DOHH2 (cell line): ENCODE data around the gene ERP29.

ENCODE experiments used
- EZH2phosphoT487 ChIP-seq: fragments of 200-600 bp; sonication (generic); IDR thresholded peaks from 2 replicates; pipeline ENCODE4 v1.6.1; 2017; ENCODE audit warnings: borderline replicate concordance, mild to moderate bottlenecking, antibody characterized with exemption, low read length, moderate library complexity, mixed read lengths
- TF ChIP-seq, protein P1 (sequence below): fragments of 200-600 bp; sonication (generic); IDR thresholded peaks from one replicate; pipeline ENCODE4 v1.5.1; 2014; ENCODE audit warnings: antibody characterized with exemption, mild to moderate bottlenecking, low read depth, low read length; ENCODE audit not compliant: poor library complexity, severe bottlenecking

DNA sequence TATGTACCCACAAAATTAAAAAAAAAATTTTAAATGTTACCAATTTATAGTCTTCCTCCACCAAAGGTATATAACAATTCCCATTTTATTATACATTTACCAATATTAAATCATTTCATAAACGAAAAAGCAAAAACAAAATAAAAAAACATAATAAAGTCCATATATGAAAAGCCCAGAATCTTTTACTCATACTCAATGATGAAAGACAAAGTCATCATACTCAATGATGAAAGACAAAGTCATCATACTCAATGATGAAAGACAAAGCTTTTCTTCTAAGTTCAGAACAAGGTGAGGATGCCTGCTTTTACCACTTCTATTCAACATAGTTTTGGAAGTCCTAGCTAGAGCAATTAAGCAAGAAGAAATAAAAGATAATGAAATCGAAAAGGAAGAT is 28.4 kb upstream of the ERP29 start:
- TF ChIP-seq, protein P1, sequence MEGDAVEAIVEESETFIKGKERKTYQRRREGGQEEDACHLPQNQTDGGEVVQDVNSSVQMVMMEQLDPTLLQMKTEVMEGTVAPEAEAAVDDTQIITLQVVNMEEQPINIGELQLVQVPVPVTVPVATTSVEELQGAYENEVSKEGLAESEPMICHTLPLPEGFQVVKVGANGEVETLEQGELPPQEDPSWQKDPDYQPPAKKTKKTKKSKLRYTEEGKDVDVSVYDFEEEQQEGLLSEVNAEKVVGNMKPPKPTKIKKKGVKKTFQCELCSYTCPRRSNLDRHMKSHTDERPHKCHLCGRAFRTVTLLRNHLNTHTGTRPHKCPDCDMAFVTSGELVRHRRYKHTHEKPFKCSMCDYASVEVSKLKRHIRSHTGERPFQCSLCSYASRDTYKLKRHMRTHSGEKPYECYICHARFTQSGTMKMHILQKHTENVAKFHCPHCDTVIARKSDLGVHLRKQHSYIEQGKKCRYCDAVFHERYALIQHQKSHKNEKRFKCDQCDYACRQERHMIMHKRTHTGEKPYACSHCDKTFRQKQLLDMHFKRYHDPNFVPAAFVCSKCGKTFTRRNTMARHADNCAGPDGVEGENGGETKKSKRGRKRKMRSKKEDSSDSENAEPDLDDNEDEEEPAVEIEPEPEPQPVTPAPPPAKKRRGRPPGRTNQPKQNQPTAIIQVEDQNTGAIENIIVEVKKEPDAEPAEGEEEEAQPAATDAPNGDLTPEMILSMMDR: no peak
- TF ChIP-seq EZH2phosphoT487: no peak
